DND-41 (cell line): ENCODE data around the gene COL4A2.

Source experiments
- ATAC-seq: fragments of 200-7000 bp; cut with Tn5 transposase; 3 replicates; pipeline ENCODE4 v1.9.1; 2021; ENCODE audit warnings: low read depth; ENCODE audit not compliant: insufficient read depth
- DNase-seq: peaks from one replicate; pipeline ENCODE4 v3.0.0-alpha.2; 2020
- H2AFZ ChIP-seq: 2 replicates; pipeline ENCODE4 v1.6.0; 2012; ENCODE audit warnings: low read depth, low read length
- H3K27ac ChIP-seq: 2 replicates; pipeline ENCODE4 v1.5.1; 2012; ENCODE audit warnings: low read length, inconsistent platforms
- H3K27me3 ChIP-seq: fragments of 200-600 bp; sonication (generic); 2 replicates; pipeline ENCODE4 v1.6.0; 2012; ENCODE audit warnings: low read length, mild to moderate bottlenecking, inconsistent platforms; ENCODE audit not compliant: insufficient read depth, poor library complexity
- H3K36me3 ChIP-seq: 2 replicates; pipeline ENCODE4 v1.5.1; 2012; ENCODE audit warnings: low read length, inconsistent platforms; ENCODE audit not compliant: insufficient read depth
- H3K4me1 ChIP-seq: 2 replicates; pipeline ENCODE4 v1.5.1; 2012; ENCODE audit warnings: mild to moderate bottlenecking, low read length; ENCODE audit not compliant: insufficient read depth
- H3K4me2 ChIP-seq: 2 replicates; pipeline ENCODE4 v1.6.0; 2012; ENCODE audit warnings: mild to moderate bottlenecking, moderate library complexity, low read length, inconsistent platforms; ENCODE audit not compliant: insufficient read depth
- H3K4me3 ChIP-seq, 2 experiments: fragments of 200-600 bp in 1 of 2; shearing (Covaris generic) in 1 of 2; 2 replicates each; pipeline ENCODE4 v1.5.1; 2012 to 2016; ENCODE audit warnings: inconsistent platforms in 2 of 2, low read length in 2 of 2, mild to moderate bottlenecking in 2 of 2, low read depth in 1 of 2, moderate library complexity in 1 of 2
- H3K79me2 ChIP-seq: 2 replicates; pipeline ENCODE4 v1.6.0; 2012; ENCODE audit warnings: low read length, inconsistent platforms; ENCODE audit not compliant: insufficient read depth
- H3K9ac ChIP-seq: 2 replicates; pipeline ENCODE4 v1.6.0; 2012; ENCODE audit warnings: low read depth, mild to moderate bottlenecking, inconsistent platforms, low read length, moderate library complexity
- H3K9me3 ChIP-seq: 2 replicates; pipeline ENCODE4 v1.5.1; 2012; ENCODE audit warnings: low read length, moderate library complexity, mild to moderate bottlenecking, inconsistent platforms; ENCODE audit not compliant: insufficient read depth, severe bottlenecking
- H4K20me1 ChIP-seq: 2 replicates; pipeline ENCODE4 v1.6.0; 2012; ENCODE audit warnings: low read length; ENCODE audit not compliant: insufficient read depth
- CTCF ChIP-seq: IDR thresholded peaks from 2 replicates; pipeline ENCODE4 v1.5.1; 2012; ENCODE audit warnings: borderline replicate concordance, low read length, moderate library complexity, mild to moderate bottlenecking; ENCODE audit not compliant: poor library complexity, severe bottlenecking; ENCODE audit errors: extremely low read depth
- EZH2 ChIP-seq: IDR thresholded peaks from 3 replicates; pipeline ENCODE4 v1.6.1; 2012; ENCODE audit warnings: borderline replicate concordance, low read depth, mild to moderate bottlenecking, moderate library complexity, low read length, inconsistent platforms; ENCODE audit not compliant: severe bottlenecking

COL4A2 gene

GRCh38 chr13:110446575-110446890 lies 139.4 kb downstream of the COL4A2 start:
- H3K4me2 ChIP-seq = no peak overlapping the region
- no peak for TF ChIP-seq EZH2
- TF ChIP-seq CTCF = no peak
- no peak overlapping the region for H3K4me3 ChIP-seq
- no peaks in the 10 kb centered on the region for H3K79me2 ChIP-seq
- no peak overlapping the region for H2AFZ ChIP-seq
- ATAC-seq (no peak), DNase-seq (no peak)
- no peaks in the 10 kb centered on the region for H3K9me3 ChIP-seq
- peaks cover 50% of the 10 kb centered on the region for H3K27me3 ChIP-seq
- H3K27ac ChIP-seq = no peak overlapping the region
- H3K9ac ChIP-seq = no peak overlapping the region
- no peaks in the 10 kb centered on the region for H3K36me3 ChIP-seq
- no peaks in the 10 kb centered on the region for H3K4me1 ChIP-seq
- peaks cover 20% of the 10 kb centered on the region for H4K20me1 ChIP-seq

GRCh38 chr13:110447058-110447511 lies 140.0 kb downstream of the COL4A2 start:
- Histone ChIP-seq H3K79me2 (no peaks in the 10 kb centered on the region), H4K20me1 (peaks cover 20% of the 10 kb centered on the region), H2AFZ (no peak overlapping the region), H3K36me3 (no peaks in the 10 kb centered on the region), H3K4me3 (no peak overlapping the region), H3K9me3 (no peaks in the 10 kb centered on the region), H3K4me1 (no peaks in the 10 kb centered on the region), H3K27me3 (peaks cover 50% of the 10 kb centered on the region), H3K9ac (no peak overlapping the region), H3K27ac (no peak overlapping the region), H3K4me2 (no peak overlapping the region)
- ATAC-seq (no peak), DNase-seq (no peak)
- TF ChIP-seq CTCF (no peak), EZH2 (no peak)

DNA sequence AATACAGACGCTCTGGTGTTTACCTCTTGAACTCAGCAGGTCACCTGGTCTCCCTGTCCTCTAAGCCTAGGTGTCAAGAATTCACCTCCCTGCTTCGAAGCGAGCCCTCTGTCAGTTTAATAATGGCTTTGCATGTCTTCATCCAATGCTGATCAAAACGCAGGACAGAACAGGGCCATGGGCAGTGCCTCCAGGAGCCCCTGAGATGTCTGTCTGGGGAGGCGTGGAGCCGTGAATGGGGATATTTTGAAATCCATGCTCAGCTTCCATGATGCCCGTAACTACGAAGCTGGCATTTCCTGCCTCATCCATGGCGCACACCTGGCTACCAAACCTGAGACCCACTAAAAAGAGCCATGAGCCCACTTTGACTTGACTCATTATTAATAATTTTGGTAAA lies 140.7 kb downstream of the COL4A2 start:
- Histone ChIP-seq H3K27me3 (peaks cover 45% of the 10 kb centered on the region), H3K4me3 (no peak overlapping the region), H3K79me2 (no peaks in the 10 kb centered on the region), H3K4me2 (no peak overlapping the region), H4K20me1 (peaks cover 19% of the 10 kb centered on the region), H3K27ac (no peak overlapping the region), H2AFZ (no peak overlapping the region), H3K9me3 (no peaks in the 10 kb centered on the region), H3K36me3 (no peaks in the 10 kb centered on the region), H3K9ac (no peak overlapping the region), H3K4me1 (no peaks in the 10 kb centered on the region)
- ATAC-seq (no peak), DNase-seq (no peak)
- TF ChIP-seq EZH2 (no peak), CTCF (no peak)

DNA sequence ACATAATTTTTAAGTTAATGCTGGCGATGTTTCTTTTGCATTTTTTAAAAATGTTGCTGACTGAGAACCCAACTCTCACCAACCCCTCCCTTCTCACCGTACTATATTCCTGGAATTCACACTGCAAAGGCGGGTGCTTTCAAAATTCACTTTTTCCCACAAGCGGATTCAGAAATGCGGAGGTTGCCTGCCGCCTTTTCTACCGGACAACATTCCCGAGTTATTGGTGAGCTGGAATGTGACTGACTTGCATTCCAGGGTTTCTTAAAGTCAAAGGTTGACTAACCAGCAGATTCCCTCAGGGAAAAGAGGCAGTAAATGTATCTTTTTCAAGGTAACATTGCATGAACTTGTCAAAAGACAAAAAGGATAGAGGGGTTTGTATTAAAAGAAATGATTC lies 141.1 kb downstream of the COL4A2 start:
- no peak for ATAC-seq
- Histone ChIP-seq H3K9ac (no peak overlapping the region), H3K36me3 (no peaks in the 10 kb centered on the region), H3K27me3 (peaks cover 41% of the 10 kb centered on the region), H2AFZ (no peak overlapping the region), H3K4me1 (no peaks in the 10 kb centered on the region), H3K4me2 (no peak overlapping the region), H4K20me1 (peaks cover 16% of the 10 kb centered on the region), H3K27ac (no peak overlapping the region), H3K4me3 (no peak overlapping the region), H3K79me2 (no peaks in the 10 kb centered on the region), H3K9me3 (no peaks in the 10 kb centered on the region)
- TF ChIP-seq CTCF = no peak
- no peak for TF ChIP-seq EZH2
- no peak for DNase-seq
